ENCODE results near the gene TXNRD3. TPM values are rescaled to one million over a fixed set of nuclear protein-coding genes. Genes with fewer than 3 reads are reported as not detected.

TXNRD3 gene
- total RNA-seq, 1 donor from 2014 or later: 6.2 TPM

GRCh38 chr3:126649556-126650092, 5.3 kb downstream of the TXNRD3 start:
- TF ChIP-seq, protein P1, sequence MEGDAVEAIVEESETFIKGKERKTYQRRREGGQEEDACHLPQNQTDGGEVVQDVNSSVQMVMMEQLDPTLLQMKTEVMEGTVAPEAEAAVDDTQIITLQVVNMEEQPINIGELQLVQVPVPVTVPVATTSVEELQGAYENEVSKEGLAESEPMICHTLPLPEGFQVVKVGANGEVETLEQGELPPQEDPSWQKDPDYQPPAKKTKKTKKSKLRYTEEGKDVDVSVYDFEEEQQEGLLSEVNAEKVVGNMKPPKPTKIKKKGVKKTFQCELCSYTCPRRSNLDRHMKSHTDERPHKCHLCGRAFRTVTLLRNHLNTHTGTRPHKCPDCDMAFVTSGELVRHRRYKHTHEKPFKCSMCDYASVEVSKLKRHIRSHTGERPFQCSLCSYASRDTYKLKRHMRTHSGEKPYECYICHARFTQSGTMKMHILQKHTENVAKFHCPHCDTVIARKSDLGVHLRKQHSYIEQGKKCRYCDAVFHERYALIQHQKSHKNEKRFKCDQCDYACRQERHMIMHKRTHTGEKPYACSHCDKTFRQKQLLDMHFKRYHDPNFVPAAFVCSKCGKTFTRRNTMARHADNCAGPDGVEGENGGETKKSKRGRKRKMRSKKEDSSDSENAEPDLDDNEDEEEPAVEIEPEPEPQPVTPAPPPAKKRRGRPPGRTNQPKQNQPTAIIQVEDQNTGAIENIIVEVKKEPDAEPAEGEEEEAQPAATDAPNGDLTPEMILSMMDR (IDR thresholded peaks at IDR 0.05; ENCODE audit: insufficient read depth, low read length, poor library complexity, severe bottlenecking): no peak
- Histone ChIP-seq H3K36me3 (ENCODE audit: control insufficient read depth, insufficient read depth, low read length) (no peaks in the 10 kb centered on the region), H3K4me3 (ENCODE audit: low read depth, low read length) (no peak overlapping the region), H3K27me3 (ENCODE audit: control insufficient read depth, insufficient read depth, low read length) (no peaks in the 10 kb centered on the region)
- no peak for DNase-seq (ENCODE audit: low read depth)

DNA sequence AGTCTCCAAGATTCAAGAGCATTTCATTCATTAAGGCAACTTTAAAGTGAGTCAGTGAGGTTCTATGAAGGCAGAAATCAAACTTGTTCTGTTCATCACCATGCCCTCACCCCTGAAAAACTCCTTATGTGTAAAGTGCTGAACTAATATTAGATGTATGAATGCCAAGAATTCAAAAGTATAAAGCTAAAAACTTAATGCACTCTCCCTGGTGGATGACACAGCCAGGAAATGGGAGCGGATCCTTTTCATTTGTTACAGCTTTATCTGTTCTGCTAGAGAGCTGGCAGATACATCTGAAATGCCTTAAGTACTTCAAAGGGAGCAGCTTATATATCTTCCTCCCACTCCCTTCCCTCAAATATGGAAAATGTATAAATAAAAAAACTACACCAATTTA, 8.2 kb downstream of the TXNRD3 start:
- DNase-seq (ENCODE audit: low read depth): no peak
- TF ChIP-seq, protein P1 (IDR thresholded peaks at IDR 0.05; ENCODE audit: insufficient read depth, low read length, poor library complexity, severe bottlenecking): no peak
- Histone ChIP-seq H3K27me3 (ENCODE audit: control insufficient read depth, insufficient read depth, low read length) (no peaks in the 10 kb centered on the region), H3K36me3 (ENCODE audit: control insufficient read depth, insufficient read depth, low read length) (no peaks in the 10 kb centered on the region), H3K4me3 (ENCODE audit: low read depth, low read length) (no peak overlapping the region)

DNA sequence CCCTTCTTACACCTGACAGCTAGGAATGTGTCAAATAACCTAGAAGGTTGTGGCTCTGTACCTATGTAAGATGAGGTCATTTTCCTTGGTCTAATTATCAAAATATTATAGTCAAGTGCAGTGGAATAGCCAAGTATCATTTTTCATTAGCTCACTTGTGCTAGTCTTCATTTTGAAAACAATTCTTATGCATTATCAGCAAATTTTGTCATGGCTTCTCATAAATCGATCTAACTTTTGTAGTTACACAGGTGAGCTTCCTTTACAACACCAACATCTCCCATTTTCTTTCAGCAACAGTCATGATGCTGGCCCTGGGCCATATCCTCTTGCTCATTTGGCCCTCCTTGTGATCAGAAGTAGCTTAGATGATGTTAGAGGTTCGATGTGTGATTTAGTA, 10.3 kb downstream of the TXNRD3 start:
- Histone ChIP-seq H3K36me3 (ENCODE audit: control insufficient read depth, insufficient read depth, low read length) (no peaks in the 10 kb centered on the region), H3K27me3 (ENCODE audit: control insufficient read depth, insufficient read depth, low read length) (no peaks in the 10 kb centered on the region), H3K4me3 (ENCODE audit: low read depth, low read length) (no peak overlapping the region)
- TF ChIP-seq, protein P1 (IDR thresholded peaks at IDR 0.05; ENCODE audit: insufficient read depth, low read length, poor library complexity, severe bottlenecking): no peak
- no peak for DNase-seq (ENCODE audit: low read depth)

GRCh38 chr3:126638790-126639189, 16.1 kb downstream of the TXNRD3 start:
- no peak overlapping the region for H3K4me3 ChIP-seq (ENCODE audit: low read depth, low read length)
- no peaks in the 10 kb centered on the region for H3K36me3 ChIP-seq (ENCODE audit: control insufficient read depth, insufficient read depth, low read length)

GRCh38 chr3:126636436-126636835, 18.5 kb downstream of the TXNRD3 start:
- Histone ChIP-seq H3K27me3 (ENCODE audit: control insufficient read depth, insufficient read depth, low read length) (no peaks in the 10 kb centered on the region), H3K36me3 (ENCODE audit: control insufficient read depth, insufficient read depth, low read length) (no peaks in the 10 kb centered on the region), H3K4me3 (ENCODE audit: low read depth, low read length) (no peak overlapping the region)
- DNase-seq (ENCODE audit: low read depth): no peak
- TF ChIP-seq, protein P1 (IDR thresholded peaks at IDR 0.05; ENCODE audit: insufficient read depth, low read length, poor library complexity, severe bottlenecking): no peak

More at GRCh38 chr3:126638790-126639189, 16.1 kb downstream of the TXNRD3 start:
- DNase-seq (ENCODE audit: low read depth): no peak
- TF ChIP-seq, protein P1 (IDR thresholded peaks at IDR 0.05; ENCODE audit: insufficient read depth, low read length, poor library complexity, severe bottlenecking): no peak
- no peaks in the 10 kb centered on the region for H3K27me3 ChIP-seq (ENCODE audit: control insufficient read depth, insufficient read depth, low read length)

- no peak for DNase-seq (ENCODE audit: low read depth)
- TF ChIP-seq, protein P1 (IDR thresholded peaks at IDR 0.05; ENCODE audit: insufficient read depth, low read length, poor library complexity, severe bottlenecking): no peak
- no peak overlapping the region for H3K4me3 ChIP-seq (ENCODE audit: low read depth, low read length)
- no peaks in the 10 kb centered on the region for H3K27me3 ChIP-seq (ENCODE audit: control insufficient read depth, insufficient read depth, low read length)
- no peaks in the 10 kb centered on the region for H3K36me3 ChIP-seq (ENCODE audit: control insufficient read depth, insufficient read depth, low read length)
Measured at GRCh38 chr3:126634803-126635202, 20.1 kb downstream of the TXNRD3 start.
